Calu3 (cell line): Measurements from ENCODE around the gene RETSAT. TPM values are rescaled to one million over a fixed set of nuclear protein-coding genes. Genes with fewer than 3 reads are reported as not detected.
A peak's percentile ranks its signal among the peaks of the same experiment; 100 is the strongest.

Source experiments
- BruUV-seq: library from RNA; stranded (reverse); fragments of 400-500 nt; replicated peaks from 2 replicates; lab custom pipeline; 2021; lab: Mats Ljungman, UMichigan
- CTCF ChIA-PET: fragments of 300-600 bp; sonication (Branson Sonifier 250); formaldehyde crosslinking; loops from one replicate; lab custom pipeline; 2022; ENCODE audit warnings: antibody characterized with exemption; lab: Charles Lee
- DNase-seq: peaks from one replicate; pipeline ENCODE4 v3.0.0; 2022
- H3K27ac Mint-ChIP-seq: one replicate; pipeline ENCODE4 v1.8.0; 2022; ENCODE audit warnings: mixed read lengths; ENCODE audit not compliant: unreplicated experiment
- H3K27me3 Mint-ChIP-seq: one replicate; pipeline ENCODE4 v1.8.0; 2022; ENCODE audit warnings: mixed read lengths; ENCODE audit not compliant: unreplicated experiment
- H3K36me3 Mint-ChIP-seq: one replicate; pipeline ENCODE4 v1.8.0; 2022; ENCODE audit warnings: mild to moderate bottlenecking, moderate library complexity, mixed read lengths; ENCODE audit not compliant: insufficient read depth, unreplicated experiment
- H3K4me1 Mint-ChIP-seq: one replicate; pipeline ENCODE4 v1.8.0; 2022; ENCODE audit warnings: mild to moderate bottlenecking, low read depth, mixed read lengths; ENCODE audit not compliant: unreplicated experiment
- H3K4me3 Mint-ChIP-seq: one replicate; pipeline ENCODE4 v1.8.0; 2022; ENCODE audit warnings: mild to moderate bottlenecking, low read depth, moderate library complexity, mixed read lengths; ENCODE audit not compliant: unreplicated experiment
- H3K9me3 Mint-ChIP-seq: one replicate; pipeline ENCODE4 v1.8.0; 2022; ENCODE audit warnings: low read depth, mixed read lengths; ENCODE audit not compliant: unreplicated experiment
- intact Hi-C: fragments of 100-400 bp; cut with micrococcal nuclease; formaldehyde crosslinking; loops from one replicate; pipeline ENCODE4 v1.10.0; 2022; ENCODE audit not compliant: unreplicated experiment
- total RNA-seq: library from RNA; stranded (reverse); gene quantifications from 2 replicates; pipeline ENCODE4 v1.2.3, GENCODE V29; 2022
- TF ChIP-seq, protein P1 (sequence below): fragments of 200-600 bp; IDR thresholded peaks from one replicate; pipeline ENCODE4 v1.8.0; 2022; ENCODE audit warnings: antibody characterized with exemption; ENCODE audit not compliant: unreplicated experiment

The RETSAT gene
- total RNA-seq, 1 experiment from 2014 or later = 40.6 TPM

GRCh38 chr2:85393836-85394235 is 39.5 kb upstream of the RETSAT start:
- intact Hi-C loops = no loop called here
- H3K9me3 Mint-ChIP-seq = no peaks in the 10 kb centered on the region
- no peak overlapping the region for H3K27ac Mint-ChIP-seq
- no peak overlapping the region for H3K4me3 Mint-ChIP-seq
- H3K4me1 Mint-ChIP-seq = peaks cover 18% of the 10 kb centered on the region
- H3K27me3 Mint-ChIP-seq = no peaks in the 10 kb centered on the region
- peaks cover 30% of the 10 kb centered on the region for H3K36me3 Mint-ChIP-seq
- TF ChIP-seq, protein P1, sequence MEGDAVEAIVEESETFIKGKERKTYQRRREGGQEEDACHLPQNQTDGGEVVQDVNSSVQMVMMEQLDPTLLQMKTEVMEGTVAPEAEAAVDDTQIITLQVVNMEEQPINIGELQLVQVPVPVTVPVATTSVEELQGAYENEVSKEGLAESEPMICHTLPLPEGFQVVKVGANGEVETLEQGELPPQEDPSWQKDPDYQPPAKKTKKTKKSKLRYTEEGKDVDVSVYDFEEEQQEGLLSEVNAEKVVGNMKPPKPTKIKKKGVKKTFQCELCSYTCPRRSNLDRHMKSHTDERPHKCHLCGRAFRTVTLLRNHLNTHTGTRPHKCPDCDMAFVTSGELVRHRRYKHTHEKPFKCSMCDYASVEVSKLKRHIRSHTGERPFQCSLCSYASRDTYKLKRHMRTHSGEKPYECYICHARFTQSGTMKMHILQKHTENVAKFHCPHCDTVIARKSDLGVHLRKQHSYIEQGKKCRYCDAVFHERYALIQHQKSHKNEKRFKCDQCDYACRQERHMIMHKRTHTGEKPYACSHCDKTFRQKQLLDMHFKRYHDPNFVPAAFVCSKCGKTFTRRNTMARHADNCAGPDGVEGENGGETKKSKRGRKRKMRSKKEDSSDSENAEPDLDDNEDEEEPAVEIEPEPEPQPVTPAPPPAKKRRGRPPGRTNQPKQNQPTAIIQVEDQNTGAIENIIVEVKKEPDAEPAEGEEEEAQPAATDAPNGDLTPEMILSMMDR = no peak
- no peak for DNase-seq
- CTCF ChIA-PET = interaction anchor here (5.0 kb wide), 1 partner anchor 158 kb away, joined by 25 read pairs; no protein-coding TSS in a partner anchor
- no TSS peak for BruUV-seq

- no TSS peak for BruUV-seq
- no peaks in the 10 kb centered on the region for H3K9me3 Mint-ChIP-seq
- H3K36me3 Mint-ChIP-seq = peaks cover 14% of the 10 kb centered on the region
- H3K4me1 Mint-ChIP-seq = peaks cover under 1% of the 10 kb centered on the region
- CTCF ChIA-PET = interaction anchor here (5.0 kb wide), 1 partner anchor 161 kb away, joined by 25 read pairs; no protein-coding TSS in a partner anchor
- H3K27me3 Mint-ChIP-seq = no peaks in the 10 kb centered on the region
- intact Hi-C loops = loop anchor here (1.0 kb wide), 1 partner anchor 161 kb away; no protein-coding TSS in a partner anchor
- no peak overlapping the region for H3K4me3 Mint-ChIP-seq
- DNase-seq = peak; percentile 87
- TF ChIP-seq, protein P1 = peak; percentile 69
- no peak overlapping the region for H3K27ac Mint-ChIP-seq
These were observed 36.8 kb upstream of the RETSAT start for GRCh38 chr2:85390941-85391669.

- no peaks in the 10 kb centered on the region for H3K9me3 Mint-ChIP-seq
These were observed 34.7 kb upstream of the RETSAT start for GRCh38 chr2:85388878-85389538.

DNA sequence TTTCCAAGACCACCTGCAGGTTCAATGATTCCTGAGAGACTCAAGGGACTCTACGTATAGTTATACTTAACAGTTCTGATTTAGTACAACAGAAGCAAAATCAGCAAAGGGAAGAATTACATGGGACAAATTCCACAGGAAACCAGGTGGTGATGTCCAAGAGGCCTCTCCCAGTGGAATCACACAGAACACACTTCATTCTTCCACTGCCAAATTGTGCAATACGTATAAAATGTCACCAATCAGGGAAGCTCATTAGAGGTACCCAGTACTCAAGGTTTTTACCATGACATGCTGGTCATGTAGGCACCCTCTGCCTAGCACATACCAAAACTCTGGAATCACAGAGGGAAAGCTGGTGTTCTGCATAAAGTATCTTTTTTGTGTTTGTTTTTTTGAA is 33.4 kb upstream of the RETSAT start:
- TF ChIP-seq, protein P1 = no peak
- no peak for DNase-seq
- no peak overlapping the region for H3K27ac Mint-ChIP-seq
- BruUV-seq = no TSS peak
- H3K9me3 Mint-ChIP-seq = no peaks in the 10 kb centered on the region
- no peak overlapping the region for H3K4me3 Mint-ChIP-seq
- H3K27me3 Mint-ChIP-seq = no peaks in the 10 kb centered on the region
- H3K4me1 Mint-ChIP-seq = no peaks in the 10 kb centered on the region
- CTCF ChIA-PET = no interaction called here
- intact Hi-C loops = no loop called here
- H3K36me3 Mint-ChIP-seq = peaks cover 21% of the 10 kb centered on the region

More at GRCh38 chr2:85388878-85389538, 34.7 kb upstream of the RETSAT start:
- no peaks in the 10 kb centered on the region for H3K27me3 Mint-ChIP-seq
- no peak overlapping the region for H3K27ac Mint-ChIP-seq
- CTCF ChIA-PET = interaction anchor here (5.0 kb wide), 1 partner anchor 163 kb away, joined by 25 read pairs; no protein-coding TSS in a partner anchor
- no peaks in the 10 kb centered on the region for H3K4me1 Mint-ChIP-seq
- TF ChIP-seq, protein P1 = no peak
- intact Hi-C loops = no loop called here
- H3K4me3 Mint-ChIP-seq = no peak overlapping the region
- DNase-seq = no peak
- peaks cover 21% of the 10 kb centered on the region for H3K36me3 Mint-ChIP-seq
- no TSS peak for BruUV-seq
